GM12878 (cell line): ENCODE measurements around the gene ERC1. TPM values are rescaled to one million over a fixed set of nuclear protein-coding genes. Genes with fewer than 3 reads are reported as not detected.
"Not testable (repeated sequence)": the region's sequence is repeated elsewhere in the genome, so short reads cannot be mapped to it uniquely, and the experiment has no call there.

Experiments used
- ATAC-seq: fragments of 200-7000 bp; cut with Tn5 transposase; 3 replicates; pipeline ENCODE4 v1.9.1; 2020; ENCODE audit warnings: mild to moderate bottlenecking, moderate library complexity
- BruUV-seq: library from RNA; stranded (reverse); fragments of 400-500 nt; replicated peaks from 2 replicates; lab custom pipeline; 2021; lab: Mats Ljungman, UMichigan
- CTCF ChIA-PET: fragments of 300-600 bp; sonication (Branson Sonifier 250); formaldehyde crosslinking; extraction: SDS; loops from one replicate; lab custom pipeline; 2021; ENCODE audit warnings: inconsistent platforms; lab: Yijun Ruan, JAX
- POLR2A ChIA-PET: fragments of 350-600 bp; formaldehyde crosslinking; extraction: SDS; loops from one replicate; lab custom pipeline; 2021; ENCODE audit warnings: inconsistent platforms; lab: Charles Lee
- RAD21 ChIA-PET: fragments of 300-600 bp; sonication (Branson Sonifier 250); formaldehyde crosslinking; loops from one replicate; lab custom pipeline; 2023; ENCODE audit warnings: antibody characterized with exemption; ENCODE audit not compliant: unreplicated experiment; lab: Charles Lee
- SMC1A ChIA-PET: fragments of 300-600 bp; sonication (Branson Sonifier 250); formaldehyde crosslinking; loops from one replicate; lab custom pipeline; 2023; ENCODE audit not compliant: unreplicated experiment, uncharacterized antibody; lab: Charles Lee
- DNase-seq: peaks from one replicate; pipeline ENCODE4 v3.0.0-alpha.2; 2011; ENCODE audit warnings: low read depth, low spot score
- FAIRE-seq: peaks from 3 replicates; lab custom pipeline; 2011; peaks lifted over from hg19 to GRCh38; lab: Jason Lieb, UNC
- H2AFZ ChIP-seq: 2 replicates; pipeline ENCODE4 v1.6.0; 2011; ENCODE audit warnings: low read depth, low read length, control low read depth; ENCODE audit not compliant: control insufficient read depth
- H3K27ac ChIP-seq: 2 replicates; pipeline ENCODE4 v1.5.1; 2011; ENCODE audit warnings: control low read depth; ENCODE audit not compliant: control insufficient read depth, insufficient read depth
- H3K27me3 ChIP-seq, 2 experiments: replicated peaks in 1 of 2; 2 replicates each; pipeline versions ENCODE4 v1.6.0 to v1.6.1; 2011; ENCODE audit warnings: low read length in 1 of 2; ENCODE audit not compliant: control insufficient read depth in 2 of 2, insufficient read depth in 2 of 2
- H3K36me3 ChIP-seq, 2 experiments: 2 replicates each; pipeline ENCODE4 v1.5.1; 2011; ENCODE audit warnings: low read length in 1 of 2; ENCODE audit not compliant: control insufficient read depth in 2 of 2, insufficient read depth in 2 of 2
- H3K4me1 ChIP-seq: 2 replicates; pipeline ENCODE4 v1.6.1; 2011; ENCODE audit warnings: mild to moderate bottlenecking, low read length, moderate library complexity, mixed read lengths; ENCODE audit not compliant: control insufficient read depth, insufficient read depth
- H3K4me2 ChIP-seq: 2 replicates; pipeline ENCODE4 v1.6.0; 2011; ENCODE audit warnings: control low read depth; ENCODE audit not compliant: control insufficient read depth, insufficient read depth
- H3K4me3 ChIP-seq: fragments of 200-600 bp; sonication (generic); 2 replicates; pipeline ENCODE4 v1.5.1; 2016
- H3K79me2 ChIP-seq: 2 replicates; pipeline ENCODE4 v1.6.0; 2011; ENCODE audit warnings: low read length; ENCODE audit not compliant: control insufficient read depth, insufficient read depth
- H3K9ac ChIP-seq: 2 replicates; pipeline ENCODE4 v1.8.0; 2011; ENCODE audit warnings: low read length, control low read depth, mixed read lengths; ENCODE audit not compliant: control insufficient read depth, insufficient read depth
- H3K9me3 ChIP-seq: replicated peaks from 3 replicates; pipeline ENCODE4 v1.5.1; 2011; ENCODE audit warnings: mild to moderate bottlenecking, low read length; ENCODE audit not compliant: control insufficient read depth, insufficient read depth
- H4K20me1 ChIP-seq: 2 replicates; pipeline ENCODE4 v1.6.0; 2011; ENCODE audit not compliant: control insufficient read depth, insufficient read depth
- MAX ChIP-seq: IDR thresholded peaks from 2 replicates; pipeline ENCODE4 v1.6.1; 2012; ENCODE audit warnings: low read depth, low read length, improper control_type of control experiment
- NFYA ChIP-seq: IDR thresholded peaks from 2 replicates; pipeline ENCODE4 v1.6.1; 2011; ENCODE audit warnings: low read depth, mild to moderate bottlenecking, low read length, improper control_type of control experiment, borderline replicate concordance
- WGBS: methylation state at CpG from one replicate; pipeline ENCODE4 v1.1.6; 2016; ENCODE audit warnings: low lambda C conversion rate; ENCODE audit not compliant: insufficient replicate concordance, insufficient coverage; ENCODE audit errors: missing lambda C conversion rate; 5-methylcytosine and 5-hydroxymethylcytosine counted together
- in situ Hi-C: fragments of 300-500 bp; cut with MboI; formaldehyde crosslinking; loops from 9 replicates; pipeline ENCODE4 v1.14.3; 2018; ENCODE audit warnings: mixed read lengths
- intact Hi-C: fragments of 100-400 bp; cut with micrococcal nuclease; formaldehyde crosslinking; loops from one replicate; pipeline ENCODE4 v1.14.2; 2022; ENCODE audit not compliant: unreplicated experiment
- polyA plus RNA-seq, 11 experiments: library from polyadenylated mRNA; depleted of rRNA in 4 of 11; unstranded in 6 of 11; stranded (reverse) in 5 of 11; fragments of >200 nt; fragmentation: Nextera tagmentation in 4 of 11; fragmentation: Illumina TruSeq in 1 of 11; extraction: Ambion mirVana in 4 of 11; extraction: Trizol in 1 of 11; gene quantifications; 1 replicate in 1 of 11; 2 replicates in 10 of 11; pipeline versions ENCODE4 v1.2.1 to v1.2.3, GENCODE V29; 2011 to 2016; ENCODE audit warnings: inconsistent platforms in 2 of 11, missing spikeins in 2 of 11, low read depth in 1 of 11
- total RNA-seq, 4 experiments: library from RNA; depleted of rRNA in 3 of 4; stranded (reverse); fragments of >200 nt in 3 of 4; fragmentation: Illumina TruSeq in 1 of 4; extraction: Trizol in 1 of 4; gene quantifications; 2 replicates each; pipeline versions ENCODE4 v1.2.1 to v1.2.3, GENCODE V29; 2013 to 2021

ERC1 gene
- total and polyA plus RNA-seq, 10 of the 15 experiments (the other 5 are each of a cell fraction or from before 2014, with no cell fraction given): 0.75 to 8.0 (median 5.0) TPM

- in situ Hi-C loops: no loop called here
- no peak for TF ChIP-seq MAX
- no peak for TF ChIP-seq NFYA
- no peak overlapping the region for H3K4me2 ChIP-seq
- H3K9me3 ChIP-seq: no peaks in the 10 kb centered on the region
- ChIA-PET POLR2A (no interaction called here), SMC1A (no interaction called here), RAD21 (no interaction called here), CTCF (no interaction called here)
- H3K4me3 ChIP-seq: no peak overlapping the region
- FAIRE-seq (no peak), ATAC-seq (no peak), DNase-seq (no peak)
- no peaks in the 10 kb centered on the region for H4K20me1 ChIP-seq
- H2AFZ ChIP-seq: no peak overlapping the region
- no peaks in the 10 kb centered on the region for H3K36me3 ChIP-seq
- H3K4me1 ChIP-seq: no peaks in the 10 kb centered on the region
- no peak overlapping the region for H3K9ac ChIP-seq
- intact Hi-C loops: no loop called here
- no peaks in the 10 kb centered on the region for H3K27me3 ChIP-seq
- no peak overlapping the region for H3K27ac ChIP-seq
- no peaks in the 10 kb centered on the region for H3K79me2 ChIP-seq
- WGBS: 62% methylated on average over 6 of the region's 7 CpGs
- no TSS peak for BruUV-seq
These were observed 348.7 kb downstream of the ERC1 start for GRCh38 chr12:1339618-1340319.

GRCh38 chr12:1341270-1341669 lies 350.2 kb downstream of the ERC1 start:
- H2AFZ ChIP-seq, SMC1A ChIA-PET, H3K27ac ChIP-seq, CTCF ChIA-PET, BruUV-seq, ATAC-seq, RAD21 ChIA-PET, in situ Hi-C loops, H3K9ac ChIP-seq, H3K79me2 ChIP-seq, FAIRE-seq, H3K9me3 ChIP-seq, H3K36me3 ChIP-seq, intact Hi-C loops, H3K4me3 ChIP-seq, H3K4me2 ChIP-seq, DNase-seq, H4K20me1 ChIP-seq, H3K27me3 ChIP-seq, POLR2A ChIA-PET, H3K4me1 ChIP-seq: not testable (repeated sequence)
- 56% methylated on average over 6 of the region's 6 CpGs for WGBS
